ENCODE results near the gene RBBP9.

RBBP9 gene

GRCh38 chr20:18537651-18538050, 40.6 kb upstream of the RBBP9 start:
- Histone ChIP-seq H3K4me3 (ENCODE audit: low read depth, low read length) (no peak overlapping the region), H3K36me3 (replicated peaks) (peaks cover 39% of the 10 kb centered on the region), H3K27me3 (replicated peaks) (no peaks in the 10 kb centered on the region), H3K27ac (no peak overlapping the region)
- DNase-seq, result no peak
- in situ Hi-C loops (cut with HindIII; ENCODE audit: low pct_ligation_motif_present, low sequenced_read_pairs), result no loop called here
- TF ChIP-seq, protein P1, sequence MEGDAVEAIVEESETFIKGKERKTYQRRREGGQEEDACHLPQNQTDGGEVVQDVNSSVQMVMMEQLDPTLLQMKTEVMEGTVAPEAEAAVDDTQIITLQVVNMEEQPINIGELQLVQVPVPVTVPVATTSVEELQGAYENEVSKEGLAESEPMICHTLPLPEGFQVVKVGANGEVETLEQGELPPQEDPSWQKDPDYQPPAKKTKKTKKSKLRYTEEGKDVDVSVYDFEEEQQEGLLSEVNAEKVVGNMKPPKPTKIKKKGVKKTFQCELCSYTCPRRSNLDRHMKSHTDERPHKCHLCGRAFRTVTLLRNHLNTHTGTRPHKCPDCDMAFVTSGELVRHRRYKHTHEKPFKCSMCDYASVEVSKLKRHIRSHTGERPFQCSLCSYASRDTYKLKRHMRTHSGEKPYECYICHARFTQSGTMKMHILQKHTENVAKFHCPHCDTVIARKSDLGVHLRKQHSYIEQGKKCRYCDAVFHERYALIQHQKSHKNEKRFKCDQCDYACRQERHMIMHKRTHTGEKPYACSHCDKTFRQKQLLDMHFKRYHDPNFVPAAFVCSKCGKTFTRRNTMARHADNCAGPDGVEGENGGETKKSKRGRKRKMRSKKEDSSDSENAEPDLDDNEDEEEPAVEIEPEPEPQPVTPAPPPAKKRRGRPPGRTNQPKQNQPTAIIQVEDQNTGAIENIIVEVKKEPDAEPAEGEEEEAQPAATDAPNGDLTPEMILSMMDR (IDR thresholded peaks at IDR 0.05; ENCODE audit: low read depth, low read length, missing control alignments), result no peak

DNA sequence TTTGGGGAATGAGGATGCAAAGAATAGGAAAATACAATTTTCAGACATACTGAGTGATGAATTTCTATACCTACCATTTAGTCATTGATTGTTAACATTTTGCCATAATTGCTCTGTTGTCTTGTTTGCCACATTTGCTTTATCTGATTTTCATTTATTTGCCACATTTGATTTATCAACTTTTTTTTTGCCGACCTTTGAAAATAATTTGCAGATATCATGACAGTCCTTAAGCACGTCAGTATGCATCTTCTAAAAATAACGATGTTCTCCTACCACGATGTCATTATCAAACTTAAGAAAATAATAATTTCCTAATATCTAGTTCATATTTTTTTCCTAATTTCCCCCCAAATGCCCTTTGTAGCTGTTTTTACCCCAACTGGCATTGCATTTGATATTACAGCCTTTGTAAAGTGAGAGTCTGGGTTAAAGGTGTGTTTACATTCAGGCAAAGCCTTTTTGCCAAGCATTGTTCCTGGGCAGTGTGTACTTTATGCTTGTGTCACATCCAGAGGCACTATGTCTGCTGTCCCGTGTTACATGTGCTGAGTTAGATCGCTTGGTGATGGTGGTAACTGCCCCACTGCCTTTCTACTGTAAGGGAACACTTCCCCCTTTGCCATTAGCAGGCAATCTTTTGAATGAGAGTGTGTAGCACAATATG, 37.1 kb upstream of the RBBP9 start:
- Histone ChIP-seq H3K27me3 (replicated peaks) (no peaks in the 10 kb centered on the region), H3K27ac (no peak overlapping the region), H3K4me3 (ENCODE audit: low read depth, low read length) (no peak overlapping the region), H3K36me3 (replicated peaks) (peaks cover 60% of the 10 kb centered on the region)
- DNase-seq, result no peak
- in situ Hi-C loops (cut with HindIII; ENCODE audit: low pct_ligation_motif_present, low sequenced_read_pairs), result no loop called here
- TF ChIP-seq, protein P1 (IDR thresholded peaks at IDR 0.05; ENCODE audit: low read depth, low read length, missing control alignments), result no peak

DNA sequence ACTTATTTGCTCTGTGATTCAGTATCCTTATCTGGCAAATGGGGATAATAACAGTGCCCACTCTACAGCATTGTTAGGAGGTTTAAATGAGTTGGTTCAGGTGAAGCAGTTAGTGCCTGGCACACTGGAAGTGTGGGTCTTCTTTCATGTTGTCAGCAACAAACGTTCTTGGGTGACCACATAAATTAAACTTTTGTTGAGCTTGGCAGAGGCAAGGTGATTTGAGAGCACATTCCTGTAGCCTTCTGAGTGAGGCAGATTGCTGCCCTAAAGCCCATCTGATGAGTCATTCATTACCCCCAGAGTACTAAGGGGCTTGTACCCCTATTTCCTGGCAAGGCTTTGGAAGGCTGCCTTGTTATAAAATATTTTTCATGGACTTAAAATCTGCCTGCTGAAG, 36.5 kb upstream of the RBBP9 start:
- in situ Hi-C loops (cut with HindIII; ENCODE audit: low pct_ligation_motif_present, low sequenced_read_pairs), result no loop called here
- TF ChIP-seq, protein P1 (IDR thresholded peaks at IDR 0.05; ENCODE audit: low read depth, low read length, missing control alignments), result no peak

DNA sequence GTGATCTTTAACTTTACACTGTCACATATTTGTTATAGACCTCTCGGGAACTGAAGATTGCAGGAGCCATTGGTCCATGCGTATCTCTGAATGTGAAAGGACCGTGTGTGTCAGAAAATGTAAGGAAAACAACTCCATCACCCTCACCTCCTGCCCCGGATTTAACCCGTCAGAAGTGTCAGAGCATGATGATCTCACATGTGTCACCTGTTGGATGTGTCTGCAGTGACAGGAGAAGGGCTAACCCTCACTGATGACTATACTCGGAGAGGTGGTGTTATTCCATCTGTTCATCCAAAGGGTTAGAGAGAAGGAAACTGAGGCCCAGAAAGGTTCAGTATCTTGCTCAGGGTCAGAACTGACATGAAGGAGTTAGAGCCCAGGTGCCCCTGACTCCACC, 35.6 kb upstream of the RBBP9 start:
- Histone ChIP-seq H3K36me3 (replicated peaks) (peaks cover 70% of the 10 kb centered on the region), H3K27ac (no peak overlapping the region), H3K27me3 (replicated peaks) (no peaks in the 10 kb centered on the region), H3K4me3 (ENCODE audit: low read depth, low read length) (no peak overlapping the region)
- in situ Hi-C loops (cut with HindIII; ENCODE audit: low pct_ligation_motif_present, low sequenced_read_pairs), result no loop called here
- TF ChIP-seq, protein P1 (IDR thresholded peaks at IDR 0.05; ENCODE audit: low read depth, low read length, missing control alignments), result no peak
- DNase-seq, result no peak

More for the DNA sequence above, 36.5 kb upstream of the RBBP9 start:
- Histone ChIP-seq H3K27me3 (replicated peaks) (no peaks in the 10 kb centered on the region), H3K4me3 (ENCODE audit: low read depth, low read length) (no peak overlapping the region), H3K27ac (no peak overlapping the region), H3K36me3 (replicated peaks) (peaks cover 66% of the 10 kb centered on the region)
- DNase-seq, result no peak

DNA sequence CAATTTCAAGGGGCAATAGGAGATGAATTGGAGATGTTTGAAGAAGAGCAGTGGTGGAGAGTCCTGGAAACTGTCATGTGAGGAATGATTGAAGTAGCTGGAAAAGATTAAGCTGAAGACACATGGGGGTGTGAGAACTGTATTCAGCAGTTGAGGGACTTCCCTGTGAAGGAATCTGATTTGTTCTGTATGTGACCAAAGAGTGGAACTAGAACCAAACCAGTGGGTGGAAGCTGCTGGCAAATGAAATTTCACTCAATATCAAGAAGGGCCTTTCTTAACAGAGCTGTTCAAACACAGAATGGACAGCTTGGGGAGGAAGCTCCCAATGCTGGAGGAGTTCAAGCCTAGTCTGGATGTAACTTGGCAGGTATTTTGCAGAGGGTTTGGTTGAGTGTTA, 32.0 kb upstream of the RBBP9 start:
- TF ChIP-seq, protein P1 (IDR thresholded peaks at IDR 0.05; ENCODE audit: low read depth, low read length, missing control alignments), result no peak
- Histone ChIP-seq H3K36me3 (replicated peaks) (peaks cover 87% of the 10 kb centered on the region), H3K27ac (no peak overlapping the region), H3K27me3 (replicated peaks) (no peaks in the 10 kb centered on the region), H3K4me3 (ENCODE audit: low read depth, low read length) (no peak overlapping the region)
- in situ Hi-C loops (cut with HindIII; ENCODE audit: low pct_ligation_motif_present, low sequenced_read_pairs), result no loop called here
- no peak for DNase-seq

GRCh38 chr20:18527836-18528235, 30.8 kb upstream of the RBBP9 start:
- H3K36me3 ChIP-seq (replicated peaks), result peaks cover 76% of the 10 kb centered on the region
- in situ Hi-C loops (cut with HindIII; ENCODE audit: low pct_ligation_motif_present, low sequenced_read_pairs), result no loop called here
- H3K4me3 ChIP-seq (ENCODE audit: low read depth, low read length), result no peak overlapping the region
- DNase-seq, result peak; percentile 57
- TF ChIP-seq, protein P1 (IDR thresholded peaks at IDR 0.05; ENCODE audit: low read depth, low read length, missing control alignments), result no peak
- H3K27me3 ChIP-seq (replicated peaks), result no peaks in the 10 kb centered on the region
- peak overlapping the region; percentile 60 for H3K27ac ChIP-seq
